ENCODE results near the gene WDR76.

- no peak for TF ChIP-seq CTCF (conservative IDR thresholded peaks at IDR 0.05; ENCODE audit: low read length)
- no peak for TF ChIP-seq EZH2phosphoT487 (IDR thresholded peaks at IDR 0.05; ENCODE audit: borderline replicate concordance, low read depth, low read length)
These were observed 33.9 kb upstream of the WDR76 start for GRCh38 chr15:43792761-43793476.

All from OCI-LY7 (cell line).